ENCODE results near the gene SHOX.

- TF ChIP-seq, protein P1, sequence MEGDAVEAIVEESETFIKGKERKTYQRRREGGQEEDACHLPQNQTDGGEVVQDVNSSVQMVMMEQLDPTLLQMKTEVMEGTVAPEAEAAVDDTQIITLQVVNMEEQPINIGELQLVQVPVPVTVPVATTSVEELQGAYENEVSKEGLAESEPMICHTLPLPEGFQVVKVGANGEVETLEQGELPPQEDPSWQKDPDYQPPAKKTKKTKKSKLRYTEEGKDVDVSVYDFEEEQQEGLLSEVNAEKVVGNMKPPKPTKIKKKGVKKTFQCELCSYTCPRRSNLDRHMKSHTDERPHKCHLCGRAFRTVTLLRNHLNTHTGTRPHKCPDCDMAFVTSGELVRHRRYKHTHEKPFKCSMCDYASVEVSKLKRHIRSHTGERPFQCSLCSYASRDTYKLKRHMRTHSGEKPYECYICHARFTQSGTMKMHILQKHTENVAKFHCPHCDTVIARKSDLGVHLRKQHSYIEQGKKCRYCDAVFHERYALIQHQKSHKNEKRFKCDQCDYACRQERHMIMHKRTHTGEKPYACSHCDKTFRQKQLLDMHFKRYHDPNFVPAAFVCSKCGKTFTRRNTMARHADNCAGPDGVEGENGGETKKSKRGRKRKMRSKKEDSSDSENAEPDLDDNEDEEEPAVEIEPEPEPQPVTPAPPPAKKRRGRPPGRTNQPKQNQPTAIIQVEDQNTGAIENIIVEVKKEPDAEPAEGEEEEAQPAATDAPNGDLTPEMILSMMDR (IDR thresholded peaks at IDR 0.05) = no peak
- TF ChIP-seq POLR2A (IDR thresholded peaks at IDR 0.05) = no peak
Observed at GRCh38 chrX:640641-641040, 10.1 kb downstream of the SHOX start.

Measured in right lobe of liver (tissue), 4 donors.